Mucosa of gallbladder (tissue), 1 donor: ENCODE measurements around the gene TAL1. TPM values are rescaled to one million over a fixed set of nuclear protein-coding genes. Genes with fewer than 3 reads are reported as not detected.
A peak's percentile ranks its signal among the peaks of the same experiment; 100 is the strongest.

Experiments
- DNase-seq: peaks from one replicate; pipeline ENCODE4 v3.0.0-alpha.2; 2020; ENCODE audit warnings: low spot score
- total RNA-seq: library from RNA; stranded (reverse); gene quantifications from one replicate; pipeline ENCODE4 v1.2.1, GENCODE V29; 2021
- donor health status: DM: no; HTN: no; CAD: no.

The TAL1 gene
- total RNA-seq, 1 donor from 2014 or later = 6.0 TPM

- no peak for DNase-seq
Observed at GRCh38 chr1:47188791-47189785, 42.9 kb downstream of the TAL1 start.

DNA sequence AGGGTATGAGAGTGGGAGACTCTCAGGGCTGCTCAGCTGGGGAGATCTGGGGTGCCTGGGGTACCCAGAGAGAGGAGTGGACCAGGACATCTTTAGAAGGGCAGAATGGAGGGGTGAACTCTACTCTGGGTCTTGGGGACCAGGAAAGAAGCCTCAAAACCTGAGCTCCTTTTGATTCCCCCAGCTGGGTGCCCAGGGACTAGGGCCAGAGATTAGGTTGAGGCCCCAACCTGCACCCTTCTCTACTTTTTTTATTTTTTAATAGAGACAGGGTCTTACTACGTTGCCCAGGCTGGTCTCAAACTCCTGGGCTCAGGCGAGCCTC lies 44.1 kb downstream of the TAL1 start:
- DNase-seq = no peak

DNA sequence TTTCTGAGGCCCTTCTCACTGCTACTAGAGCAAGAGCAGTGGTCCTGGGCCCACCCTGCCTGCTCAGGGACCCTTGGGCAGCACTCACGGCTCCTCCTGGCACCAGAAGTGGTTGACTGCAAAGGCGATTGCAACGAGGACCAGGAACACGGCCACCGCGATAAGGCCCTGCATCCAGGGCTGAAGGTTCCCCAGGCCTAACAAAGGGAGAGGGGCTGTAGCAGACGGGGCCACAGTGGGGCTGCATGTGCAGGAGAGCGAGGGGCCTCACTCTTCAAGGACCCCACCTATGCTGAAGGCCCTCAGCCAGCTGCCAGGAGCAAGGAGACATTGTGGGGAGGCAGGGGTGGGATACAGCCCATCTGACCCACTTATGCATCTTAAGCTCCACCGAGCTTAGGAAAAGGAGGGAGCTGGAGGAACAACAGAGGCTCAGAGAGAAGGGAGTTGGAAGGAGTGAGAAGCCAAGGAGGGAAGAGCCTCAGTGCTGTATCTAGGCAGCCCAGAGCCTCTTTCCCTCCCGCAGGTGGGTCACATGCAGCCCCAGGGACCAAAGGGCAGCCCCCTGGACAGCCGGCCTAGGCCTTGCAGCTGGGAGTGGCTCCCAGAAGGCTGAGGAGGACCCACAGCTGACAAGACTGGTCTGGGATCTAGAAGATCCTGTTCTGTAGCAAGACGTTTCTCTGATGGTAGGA lies 44.6 kb downstream of the TAL1 start:
- DNase-seq = peak; percentile 42

DNA sequence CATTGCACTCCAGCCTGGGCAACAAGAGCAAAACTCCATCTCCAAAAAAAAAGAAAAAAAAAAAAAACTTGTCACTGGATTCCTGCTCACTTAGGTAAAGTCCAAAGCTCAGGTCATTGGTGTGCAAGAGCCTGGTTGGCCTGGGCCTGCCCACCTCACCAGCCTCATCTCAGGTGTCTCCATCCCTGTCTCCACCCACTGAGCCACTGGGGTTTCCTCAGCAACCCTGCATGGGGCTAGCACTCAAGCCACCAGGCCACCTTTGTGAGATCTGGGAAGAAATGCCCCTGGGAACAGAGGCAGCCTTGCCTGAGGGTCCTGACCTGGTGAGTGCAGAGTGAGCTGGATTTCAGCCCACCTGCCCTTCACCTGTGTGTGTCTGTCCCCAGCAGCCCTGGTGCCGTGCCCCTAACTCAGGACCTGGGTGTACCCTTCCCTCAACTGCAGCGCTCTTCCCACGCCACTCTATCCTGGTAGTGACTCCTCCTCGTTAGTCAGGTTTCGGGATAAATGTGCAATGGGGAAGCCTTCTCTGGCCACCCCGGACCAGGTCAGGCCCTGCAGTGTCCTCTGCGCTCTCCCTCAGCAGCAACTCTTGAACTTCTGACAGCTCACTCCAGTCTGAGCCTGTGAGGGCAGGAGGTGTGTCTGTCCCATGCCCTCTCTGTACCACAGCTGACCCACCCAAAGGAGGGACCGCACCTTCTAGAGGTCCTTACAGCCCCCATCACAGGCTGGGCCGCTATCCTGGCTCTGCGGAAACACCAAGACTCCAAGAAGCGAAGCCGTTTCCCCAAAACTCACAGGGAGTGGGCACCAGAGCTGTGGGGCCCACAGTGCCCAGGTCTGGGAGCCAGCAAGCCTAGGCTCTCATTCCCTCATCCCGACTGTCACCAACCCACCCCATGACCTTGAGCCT lies 45.5 kb downstream of the TAL1 start:
- no peak for DNase-seq

- no peak for DNase-seq
Observed at GRCh38 chr1:47184822-47185677, 47.0 kb downstream of the TAL1 start.

DNA sequence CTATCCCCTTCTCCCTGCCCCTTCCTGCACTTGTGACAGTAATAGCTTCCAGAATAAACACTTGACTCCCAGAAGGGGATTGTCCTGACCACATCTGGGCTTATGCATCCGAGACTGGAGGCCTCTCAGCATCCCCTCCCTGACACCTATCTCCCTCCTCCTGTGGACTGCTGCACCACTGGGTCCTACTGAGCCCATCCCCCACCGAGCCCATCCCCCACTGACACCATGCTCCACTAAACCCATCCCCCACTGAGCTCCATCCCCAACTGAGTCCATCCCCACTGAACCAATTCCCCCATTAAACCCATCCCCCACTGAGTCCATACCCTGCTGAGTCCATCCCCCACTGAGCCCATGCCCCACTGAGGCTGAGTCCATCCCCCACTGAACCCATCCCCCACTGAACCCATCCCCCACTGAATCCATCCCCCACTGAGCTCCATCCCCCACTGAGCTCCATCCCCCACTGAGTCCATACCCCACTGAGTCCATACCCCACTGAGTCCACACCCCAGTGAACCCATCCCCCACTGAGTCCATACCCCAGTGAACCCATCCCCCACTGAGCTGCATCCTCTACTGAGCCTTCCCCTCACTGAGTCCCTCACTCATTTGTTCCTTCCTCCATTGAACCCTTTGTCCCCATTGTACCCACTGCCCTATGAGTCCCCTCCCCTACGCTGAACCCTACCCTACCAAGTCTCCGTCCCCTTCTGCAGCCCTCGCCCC lies 47.8 kb downstream of the TAL1 start:
- DNase-seq = no peak

DNA sequence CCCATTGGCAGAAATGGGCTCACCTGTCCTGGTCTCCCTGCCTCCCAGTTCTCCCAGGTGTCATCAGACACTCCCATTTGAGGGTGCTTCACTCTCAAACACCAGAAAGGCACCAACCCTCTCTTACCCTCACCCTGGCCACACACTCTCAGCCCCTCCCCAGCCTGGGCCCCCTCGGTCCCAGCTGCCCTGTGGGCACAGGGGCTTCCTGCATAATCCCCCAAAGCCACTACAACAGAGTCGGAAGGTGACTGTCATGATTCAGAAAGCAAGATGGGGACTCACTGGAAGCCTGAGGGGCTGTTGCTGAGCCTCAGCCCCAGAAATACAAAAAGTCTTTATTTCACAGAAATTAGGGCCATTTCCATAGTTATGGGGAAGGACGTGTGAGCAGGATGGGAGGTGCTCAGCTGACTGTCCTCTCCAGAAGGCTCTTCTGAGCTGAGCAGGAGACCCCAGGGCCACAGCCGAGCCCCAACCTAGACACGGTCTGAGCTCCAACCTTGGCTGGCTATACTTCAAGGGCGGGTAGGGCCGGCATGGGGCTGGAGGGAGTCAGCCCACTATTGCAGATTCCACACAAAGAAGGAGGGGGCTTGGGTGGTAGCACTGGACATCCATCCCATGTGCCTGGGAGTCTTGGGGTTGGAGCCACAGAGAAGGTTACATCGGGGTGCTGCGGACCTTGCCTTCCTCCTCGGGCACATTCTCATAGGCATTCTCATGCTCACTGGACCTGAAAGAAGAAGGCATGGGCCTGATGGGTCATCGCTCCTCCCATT lies 48.5 kb downstream of the TAL1 start:
- DNase-seq = no peak

GRCh38 chr1:47182676-47183235 lies 49.3 kb downstream of the TAL1 start:
- DNase-seq = no peak

DNA sequence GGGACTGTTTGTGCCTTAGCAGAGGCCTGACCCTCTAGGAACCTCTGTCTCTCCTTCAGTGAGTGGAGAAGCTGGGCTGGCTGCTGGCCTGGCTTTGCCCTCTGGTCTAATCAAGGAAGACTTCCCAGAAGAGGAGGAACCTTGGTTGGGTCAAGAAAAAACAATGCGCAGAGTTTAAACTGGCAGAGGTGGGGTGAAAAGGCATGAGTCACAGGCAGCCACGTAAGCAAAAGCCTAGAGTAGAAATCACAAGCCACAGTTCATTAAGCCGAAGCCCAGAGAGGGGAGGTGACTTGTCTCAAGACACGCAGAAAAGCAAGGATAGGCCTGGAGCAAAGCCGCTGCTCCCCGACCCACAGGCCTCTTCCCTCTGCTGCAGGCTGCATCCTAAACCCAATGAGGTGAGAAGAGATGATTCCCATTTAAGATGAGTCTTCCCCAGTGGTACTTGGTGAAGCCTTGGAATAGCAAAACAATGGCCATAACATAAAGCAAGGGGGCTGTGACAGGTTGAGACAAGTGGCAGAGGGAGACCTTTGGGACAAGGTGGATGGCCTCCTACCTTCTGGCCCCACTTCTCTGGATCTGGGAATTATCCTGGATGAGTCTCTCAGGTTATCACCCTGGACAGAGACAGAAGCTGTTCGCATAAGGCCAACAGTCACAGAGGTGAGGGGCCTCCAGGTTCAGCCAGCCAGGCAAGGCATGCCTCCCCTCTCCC lies 49.9 kb downstream of the TAL1 start:
- peak; percentile 51 for DNase-seq

DNA sequence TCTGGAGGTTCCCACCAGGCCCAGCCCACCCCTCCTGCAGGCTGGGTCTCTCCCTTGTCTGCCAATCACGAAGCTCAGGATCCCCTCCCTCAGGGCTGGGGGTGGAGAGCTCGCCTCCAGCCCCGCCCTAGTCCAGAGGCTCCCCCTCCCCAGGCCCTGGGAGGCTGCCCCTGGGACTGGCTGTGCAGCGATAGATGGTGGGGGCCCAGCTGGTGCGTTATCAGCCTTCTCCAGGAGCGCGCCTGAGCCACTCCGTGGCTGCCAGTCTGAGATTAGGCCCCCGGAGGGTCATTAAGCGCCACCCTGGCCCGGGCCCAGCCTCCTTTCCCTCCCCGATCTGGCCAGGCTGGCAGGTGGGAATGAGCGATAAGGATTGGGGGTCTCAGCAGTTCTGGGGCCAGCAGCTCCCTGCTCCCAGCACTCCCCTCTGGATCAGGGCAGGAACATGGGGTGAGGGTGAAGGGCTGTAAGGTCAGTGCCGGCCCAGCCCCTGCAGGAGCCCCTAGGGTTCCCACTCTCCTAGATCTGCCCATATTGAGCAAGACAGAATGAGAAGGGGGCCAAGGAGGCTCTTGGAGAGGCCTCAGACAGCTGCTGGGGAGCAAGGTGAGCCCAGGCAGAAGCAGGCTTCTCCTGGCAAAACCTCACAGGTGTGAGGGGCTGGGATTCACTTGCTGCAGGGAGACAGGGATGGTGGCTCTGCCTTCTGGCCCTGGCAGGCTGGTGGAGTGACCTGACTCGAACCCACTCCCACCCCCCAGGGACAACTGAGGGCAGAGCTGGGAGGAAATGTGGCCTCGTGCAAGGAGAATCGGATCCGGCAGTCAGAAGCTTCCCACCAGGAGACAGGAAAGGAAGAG lies 50.7 kb downstream of the TAL1 start:
- DNase-seq = no peak

DNA sequence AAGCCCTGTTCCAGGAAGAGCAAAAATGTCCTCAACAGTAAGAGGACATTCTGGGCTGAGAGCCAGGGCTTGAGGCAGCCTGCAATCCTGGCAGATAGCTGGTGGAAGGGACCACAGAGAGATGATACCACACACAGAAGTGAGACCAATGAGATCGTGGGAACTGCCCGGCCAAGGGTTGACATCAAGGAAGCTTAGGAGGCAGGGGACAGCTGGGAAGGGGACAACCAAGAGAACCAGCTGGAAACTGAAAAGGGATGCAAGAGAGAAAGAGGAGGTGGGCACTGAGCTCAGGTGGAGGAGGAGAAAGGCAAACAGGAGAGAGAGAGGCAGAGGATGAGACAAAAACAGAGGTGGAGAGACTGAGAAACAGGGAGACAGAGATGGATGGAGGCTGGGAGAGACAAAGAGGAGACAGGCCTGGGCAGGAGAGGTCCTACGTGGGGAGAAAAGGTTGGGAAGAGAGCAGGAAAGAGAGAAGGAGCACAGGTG lies 51.4 kb downstream of the TAL1 start:
- no peak for DNase-seq

GRCh38 chr1:47179988-47180563 lies 51.9 kb downstream of the TAL1 start:
- DNase-seq = no peak

DNA sequence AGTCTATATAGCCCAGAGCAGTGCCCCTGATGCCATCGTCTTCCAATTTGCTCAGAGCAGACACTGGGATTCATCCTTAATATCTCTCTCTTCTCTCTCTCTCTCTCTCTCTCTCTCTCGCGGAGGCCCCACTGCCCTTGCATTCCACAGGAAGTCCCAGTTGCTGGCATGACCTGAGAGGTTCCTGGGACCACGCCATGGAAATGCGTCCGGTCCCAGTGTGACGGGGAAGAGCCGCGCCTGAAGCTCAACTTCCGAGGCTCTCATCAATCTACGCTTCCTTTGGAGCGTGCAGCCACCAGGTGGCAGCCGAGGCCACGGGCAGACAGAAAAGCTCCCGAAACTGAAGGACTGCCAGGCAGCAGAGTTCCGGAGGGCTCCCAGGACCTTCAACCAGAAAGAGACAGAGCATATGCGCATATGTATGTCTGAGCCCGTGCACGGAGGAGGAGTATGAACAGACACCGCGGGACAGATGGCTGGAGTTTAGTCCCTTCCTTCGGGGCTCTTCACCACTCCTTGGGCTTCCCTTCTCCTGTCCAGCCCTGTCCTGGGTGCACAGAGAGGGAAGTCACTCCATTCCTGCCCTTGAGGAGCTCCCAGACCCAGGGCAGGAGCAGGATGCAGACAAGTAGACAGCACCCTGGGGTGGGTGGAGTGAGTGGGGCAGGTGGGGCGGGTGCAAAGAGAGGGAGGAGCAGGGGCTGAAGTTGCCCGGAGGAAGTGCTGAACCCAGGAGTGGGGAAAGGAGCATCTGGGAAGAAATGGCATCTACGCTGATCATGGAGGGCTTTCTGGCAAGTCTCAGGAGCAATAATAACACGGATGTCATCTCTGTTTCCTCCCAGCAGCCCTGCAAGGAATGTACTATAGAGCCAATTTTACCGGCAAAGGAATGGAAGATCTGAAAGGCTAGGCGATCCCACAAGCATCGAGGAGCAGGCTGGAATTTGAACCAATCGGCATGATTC lies 52.7 kb downstream of the TAL1 start:
- peak; percentile 91 for DNase-seq

GRCh38 chr1:47178654-47179016 lies 53.4 kb downstream of the TAL1 start:
- DNase-seq = no peak

- no peak for DNase-seq
Observed at GRCh38 chr1:47178020-47178419, 54.0 kb downstream of the TAL1 start.
